Type B pancreatic cell (in vitro differentiated cells): ENCODE measurements around the gene TMIE. TPM values are rescaled to one million over a fixed set of nuclear protein-coding genes. Genes with fewer than 3 reads are reported as not detected.

Experiments
- DNase-seq: peaks from one replicate; pipeline ENCODE4 v3.0.0; 2021; ENCODE audit warnings: mixed read lengths; ENCODE audit not compliant: unreplicated experiment; ENCODE audit errors: extremely low spot score
- H3K27ac Mint-ChIP-seq: 2 replicates; pipeline ENCODE4 v1.8.0; 2021; ENCODE audit warnings: mild to moderate bottlenecking, mixed read lengths
- H3K27me3 Mint-ChIP-seq: 2 replicates; pipeline ENCODE4 v1.8.0; 2021; ENCODE audit warnings: mixed read lengths
- H3K36me3 Mint-ChIP-seq: 2 replicates; pipeline ENCODE4 v1.8.0; 2021; ENCODE audit warnings: mixed read lengths
- H3K4me1 Mint-ChIP-seq: one replicate; pipeline ENCODE4 v1.8.0; 2021; ENCODE audit warnings: mixed read lengths; ENCODE audit not compliant: unreplicated experiment
- H3K4me3 Mint-ChIP-seq: 2 replicates; pipeline ENCODE4 v1.8.0; 2021; ENCODE audit warnings: mild to moderate bottlenecking, mixed read lengths
- H3K9me3 Mint-ChIP-seq: 2 replicates; pipeline ENCODE4 v1.8.0; 2021; ENCODE audit warnings: mixed read lengths
- total RNA-seq: library from RNA; stranded (reverse); gene quantifications from 2 replicates; pipeline ENCODE4 v1.2.1, GENCODE V29; 2021; ENCODE audit warnings: low replicate concordance
- TF ChIP-seq, protein P1 (sequence below): fragments of 200-600 bp; sonication (generic); conservative IDR thresholded peaks from 2 replicates; pipeline ENCODE4 v1.5.0; 2021; ENCODE audit warnings: antibody characterized with exemption, mild to moderate bottlenecking

TMIE gene
- total RNA-seq, 1 donor from 2014 or later = 0.48 TPM

DNA sequence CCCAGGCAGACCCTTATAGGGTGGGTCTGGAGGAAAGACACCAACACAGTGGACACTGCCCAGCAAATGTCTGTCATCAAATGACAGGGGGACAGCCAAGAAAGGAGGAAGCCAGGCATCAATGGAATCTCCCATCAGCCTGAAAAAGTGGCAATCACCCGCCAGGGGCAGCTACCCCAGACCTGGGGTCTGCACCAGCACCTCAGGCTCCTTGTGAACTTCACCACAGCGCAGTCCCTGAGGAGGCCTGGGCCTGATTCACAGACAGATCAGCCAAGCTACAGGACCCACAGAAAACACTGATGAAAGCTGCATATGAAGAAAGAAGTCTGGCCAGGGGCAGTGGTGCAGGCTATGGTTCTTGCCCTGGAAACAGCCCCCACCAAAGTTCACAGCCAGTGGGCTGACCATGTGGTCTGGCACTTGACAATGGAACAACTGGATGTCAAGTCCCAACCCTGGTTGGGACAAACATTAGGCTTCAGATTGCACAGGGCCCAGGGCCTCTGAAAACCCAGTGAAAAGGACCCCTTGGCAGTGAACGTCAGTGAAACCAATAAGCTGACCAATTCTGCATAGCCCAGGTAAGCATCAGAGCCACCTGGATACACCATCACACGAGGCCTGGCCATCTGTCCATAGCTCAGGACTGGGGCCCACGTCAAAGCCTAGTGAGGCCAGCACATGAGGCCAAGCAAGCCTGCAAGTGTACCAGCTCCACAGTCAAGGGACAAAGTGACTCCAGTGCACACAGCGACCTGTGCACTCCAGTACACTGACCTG lies 36.8 kb upstream of the TMIE start:
- peaks cover 3% of the 10 kb centered on the region for H3K27me3 Mint-ChIP-seq
- DNase-seq = peak; percentile 66
- no peaks in the 10 kb centered on the region for H3K9me3 Mint-ChIP-seq
- no peak overlapping the region for H3K4me3 Mint-ChIP-seq
- no peaks in the 10 kb centered on the region for H3K36me3 Mint-ChIP-seq
- TF ChIP-seq, protein P1, sequence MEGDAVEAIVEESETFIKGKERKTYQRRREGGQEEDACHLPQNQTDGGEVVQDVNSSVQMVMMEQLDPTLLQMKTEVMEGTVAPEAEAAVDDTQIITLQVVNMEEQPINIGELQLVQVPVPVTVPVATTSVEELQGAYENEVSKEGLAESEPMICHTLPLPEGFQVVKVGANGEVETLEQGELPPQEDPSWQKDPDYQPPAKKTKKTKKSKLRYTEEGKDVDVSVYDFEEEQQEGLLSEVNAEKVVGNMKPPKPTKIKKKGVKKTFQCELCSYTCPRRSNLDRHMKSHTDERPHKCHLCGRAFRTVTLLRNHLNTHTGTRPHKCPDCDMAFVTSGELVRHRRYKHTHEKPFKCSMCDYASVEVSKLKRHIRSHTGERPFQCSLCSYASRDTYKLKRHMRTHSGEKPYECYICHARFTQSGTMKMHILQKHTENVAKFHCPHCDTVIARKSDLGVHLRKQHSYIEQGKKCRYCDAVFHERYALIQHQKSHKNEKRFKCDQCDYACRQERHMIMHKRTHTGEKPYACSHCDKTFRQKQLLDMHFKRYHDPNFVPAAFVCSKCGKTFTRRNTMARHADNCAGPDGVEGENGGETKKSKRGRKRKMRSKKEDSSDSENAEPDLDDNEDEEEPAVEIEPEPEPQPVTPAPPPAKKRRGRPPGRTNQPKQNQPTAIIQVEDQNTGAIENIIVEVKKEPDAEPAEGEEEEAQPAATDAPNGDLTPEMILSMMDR = no peak
- H3K4me1 Mint-ChIP-seq = peaks cover 33% of the 10 kb centered on the region
- H3K27ac Mint-ChIP-seq = peak overlapping the region; percentile 44

DNA sequence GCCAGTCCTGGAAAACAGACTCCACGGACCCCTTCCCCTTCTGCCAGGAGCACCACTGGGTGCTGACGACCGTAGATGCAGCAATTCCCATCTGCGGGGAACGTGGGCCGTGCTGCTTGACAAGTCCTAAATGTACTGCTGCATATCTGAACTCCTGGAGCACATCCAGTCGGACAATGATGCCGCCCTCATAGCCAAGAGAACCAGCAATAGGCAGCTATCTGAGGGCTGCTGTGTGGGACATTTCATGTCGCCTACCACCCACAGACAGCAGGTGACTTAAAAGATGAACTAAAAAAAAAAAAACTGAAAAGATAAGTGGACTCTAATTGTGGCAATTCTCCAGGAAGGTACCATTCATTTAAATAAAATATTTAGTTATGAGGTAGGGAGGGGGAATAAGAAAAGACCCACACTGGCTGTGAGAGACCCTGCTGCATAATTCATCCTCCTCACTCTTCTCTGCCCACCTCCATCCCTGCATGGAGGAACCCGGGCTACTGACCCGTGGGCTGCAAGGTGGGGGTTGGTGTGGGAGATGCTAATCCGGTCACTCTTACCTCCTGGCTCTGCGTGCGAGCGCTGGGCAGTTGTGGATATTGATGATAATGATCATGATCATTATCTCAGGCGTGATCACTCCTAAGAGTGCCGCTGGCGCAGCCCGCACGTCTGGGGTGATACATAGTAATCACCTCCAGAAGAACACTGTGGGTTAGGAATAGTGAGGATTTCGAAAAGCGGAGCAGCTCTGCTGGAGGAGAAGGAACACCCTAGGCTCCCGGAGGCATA lies 36.0 kb upstream of the TMIE start:
- Mint-ChIP-seq H3K27ac (no peak overlapping the region), H3K4me3 (no peak overlapping the region), H3K36me3 (no peaks in the 10 kb centered on the region), H3K27me3 (peaks cover 3% of the 10 kb centered on the region), H3K9me3 (no peaks in the 10 kb centered on the region), H3K4me1 (peaks cover 26% of the 10 kb centered on the region)
- no peak for DNase-seq
- TF ChIP-seq, protein P1 = no peak

DNA sequence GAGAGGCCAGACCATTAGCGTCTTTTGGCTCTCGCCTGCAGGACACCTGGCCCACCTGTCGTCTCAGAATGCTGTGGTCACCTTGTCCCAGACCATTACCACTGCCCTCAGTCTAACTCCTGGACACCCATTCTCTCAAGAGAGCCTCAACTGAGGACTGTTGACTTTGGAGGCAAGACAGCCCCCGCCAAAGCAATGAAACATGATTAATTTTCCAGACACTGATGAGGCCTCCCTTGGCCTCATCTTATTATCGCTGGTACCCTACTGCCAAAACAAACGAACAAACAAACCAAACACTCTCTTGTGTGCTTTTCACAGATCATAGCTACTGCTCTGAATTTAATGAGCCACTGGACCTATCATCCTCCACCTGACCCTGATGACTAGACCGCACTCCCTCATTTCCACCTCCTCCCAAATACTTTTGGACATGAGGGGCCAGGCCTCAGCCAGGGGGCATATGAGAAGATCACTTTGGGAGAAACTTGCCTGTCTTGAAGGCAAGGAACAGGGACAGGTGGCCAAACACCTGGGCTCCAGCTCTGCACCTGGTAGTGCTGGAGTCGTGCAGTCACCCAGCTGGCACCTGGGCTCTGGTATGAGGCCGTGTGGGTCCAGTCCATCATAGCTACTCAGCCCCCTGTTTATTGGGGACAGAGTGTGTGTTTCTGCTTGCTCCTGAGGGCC lies 35.3 kb upstream of the TMIE start:
- no peak overlapping the region for H3K4me3 Mint-ChIP-seq
- H3K27me3 Mint-ChIP-seq = peaks cover 3% of the 10 kb centered on the region
- TF ChIP-seq, protein P1 = no peak
- H3K4me1 Mint-ChIP-seq = peaks cover 26% of the 10 kb centered on the region
- no peak overlapping the region for H3K27ac Mint-ChIP-seq
- no peaks in the 10 kb centered on the region for H3K9me3 Mint-ChIP-seq
- no peak for DNase-seq
- no peaks in the 10 kb centered on the region for H3K36me3 Mint-ChIP-seq

DNA sequence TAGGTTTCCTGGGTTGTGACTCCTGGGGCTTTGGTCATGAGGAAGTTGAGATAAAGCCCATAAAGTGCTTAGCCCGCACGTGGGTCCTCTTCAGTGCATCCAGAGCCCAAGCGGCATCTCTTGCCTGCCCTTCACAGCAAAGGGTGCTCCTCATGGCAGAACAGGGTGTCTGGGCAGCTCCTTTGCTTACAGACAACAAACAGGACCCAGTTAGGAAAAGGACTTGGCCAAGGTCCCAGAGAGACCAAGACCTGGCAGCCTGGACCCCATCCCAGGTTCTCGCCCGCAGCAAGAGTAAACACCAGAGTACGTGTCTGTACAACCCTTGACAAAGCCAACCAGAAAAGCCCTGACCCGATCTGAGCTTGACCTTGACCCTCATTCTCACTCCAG lies 34.7 kb upstream of the TMIE start:
- Mint-ChIP-seq H3K27ac (no peak overlapping the region), H3K36me3 (no peaks in the 10 kb centered on the region), H3K4me3 (no peak overlapping the region), H3K27me3 (peaks cover 3% of the 10 kb centered on the region), H3K9me3 (no peaks in the 10 kb centered on the region), H3K4me1 (peaks cover 26% of the 10 kb centered on the region)
- TF ChIP-seq, protein P1 = no peak
- no peak for DNase-seq

DNA sequence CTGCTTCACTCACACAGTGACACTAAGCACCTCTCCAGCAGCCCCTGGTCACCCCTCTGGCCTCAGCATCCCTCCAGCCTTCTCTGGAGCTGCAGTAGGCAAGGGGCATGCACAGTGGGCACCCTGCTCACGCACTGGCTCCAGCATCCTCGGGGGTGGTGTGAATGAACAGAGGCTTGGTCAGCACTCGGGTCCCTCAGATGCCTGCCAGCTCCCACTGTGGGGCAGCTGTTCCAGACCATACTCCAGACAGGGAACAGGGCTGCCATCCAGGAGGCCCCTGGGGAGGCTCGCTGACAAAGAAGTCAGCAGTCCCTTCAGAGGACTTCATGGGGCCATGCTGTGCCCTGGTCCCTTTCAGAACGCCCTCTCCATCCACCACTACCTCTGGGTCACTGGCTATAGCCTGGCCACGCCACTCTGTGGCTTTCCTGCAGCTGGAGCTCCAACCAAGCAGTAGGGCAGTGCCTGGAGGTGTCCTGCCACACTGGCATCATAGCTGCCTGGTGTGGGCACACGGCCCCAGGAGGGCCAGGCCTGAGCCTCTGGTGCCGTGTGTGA lies 34.1 kb upstream of the TMIE start:
- peak overlapping the region; percentile 32 for H3K4me3 Mint-ChIP-seq
- peaks cover 3% of the 10 kb centered on the region for H3K27me3 Mint-ChIP-seq
- no peaks in the 10 kb centered on the region for H3K36me3 Mint-ChIP-seq
- H3K4me1 Mint-ChIP-seq = peaks cover 20% of the 10 kb centered on the region
- TF ChIP-seq, protein P1 = no peak
- no peak overlapping the region for H3K27ac Mint-ChIP-seq
- H3K9me3 Mint-ChIP-seq = no peaks in the 10 kb centered on the region
- DNase-seq = no peak
